AG09319 (cell line): ENCODE results near the gene ZNF639.
A peak's percentile ranks its signal among the peaks of the same experiment; 100 is the strongest.

Experiments
- DNase-seq: peaks from one replicate; pipeline ENCODE4 v3.0.0-alpha.2; 2010; ENCODE audit warnings: low read depth; ENCODE audit errors: extremely low read depth
- TF ChIP-seq, protein P1 (sequence below): IDR thresholded peaks from 2 replicates; pipeline ENCODE4 v1.5.1; 2011; ENCODE audit warnings: low read depth, mild to moderate bottlenecking, inconsistent platforms, low read length, moderate library complexity

The ZNF639 gene

DNA sequence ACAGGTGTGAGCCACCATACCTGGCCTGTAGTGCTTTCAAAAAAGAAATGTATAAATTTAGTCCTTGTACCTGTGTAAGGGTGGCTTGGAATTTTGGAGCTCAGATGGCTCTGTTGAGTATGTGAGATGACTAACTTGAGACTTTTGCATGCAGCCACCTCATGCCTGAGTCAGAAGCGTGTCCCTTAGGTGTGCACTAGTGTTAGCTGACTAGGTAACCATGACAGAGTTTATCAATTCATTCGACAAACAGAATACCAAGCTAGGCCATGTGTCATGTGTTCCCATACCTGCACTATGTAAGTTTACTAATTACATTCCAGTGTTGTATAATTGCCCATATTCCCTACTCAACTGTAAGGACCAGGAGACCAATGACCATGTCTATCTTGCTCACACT lies 4.0 kb upstream of the ZNF639 start:
- TF ChIP-seq, protein P1, sequence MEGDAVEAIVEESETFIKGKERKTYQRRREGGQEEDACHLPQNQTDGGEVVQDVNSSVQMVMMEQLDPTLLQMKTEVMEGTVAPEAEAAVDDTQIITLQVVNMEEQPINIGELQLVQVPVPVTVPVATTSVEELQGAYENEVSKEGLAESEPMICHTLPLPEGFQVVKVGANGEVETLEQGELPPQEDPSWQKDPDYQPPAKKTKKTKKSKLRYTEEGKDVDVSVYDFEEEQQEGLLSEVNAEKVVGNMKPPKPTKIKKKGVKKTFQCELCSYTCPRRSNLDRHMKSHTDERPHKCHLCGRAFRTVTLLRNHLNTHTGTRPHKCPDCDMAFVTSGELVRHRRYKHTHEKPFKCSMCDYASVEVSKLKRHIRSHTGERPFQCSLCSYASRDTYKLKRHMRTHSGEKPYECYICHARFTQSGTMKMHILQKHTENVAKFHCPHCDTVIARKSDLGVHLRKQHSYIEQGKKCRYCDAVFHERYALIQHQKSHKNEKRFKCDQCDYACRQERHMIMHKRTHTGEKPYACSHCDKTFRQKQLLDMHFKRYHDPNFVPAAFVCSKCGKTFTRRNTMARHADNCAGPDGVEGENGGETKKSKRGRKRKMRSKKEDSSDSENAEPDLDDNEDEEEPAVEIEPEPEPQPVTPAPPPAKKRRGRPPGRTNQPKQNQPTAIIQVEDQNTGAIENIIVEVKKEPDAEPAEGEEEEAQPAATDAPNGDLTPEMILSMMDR: no peak
- no peak for DNase-seq

DNA sequence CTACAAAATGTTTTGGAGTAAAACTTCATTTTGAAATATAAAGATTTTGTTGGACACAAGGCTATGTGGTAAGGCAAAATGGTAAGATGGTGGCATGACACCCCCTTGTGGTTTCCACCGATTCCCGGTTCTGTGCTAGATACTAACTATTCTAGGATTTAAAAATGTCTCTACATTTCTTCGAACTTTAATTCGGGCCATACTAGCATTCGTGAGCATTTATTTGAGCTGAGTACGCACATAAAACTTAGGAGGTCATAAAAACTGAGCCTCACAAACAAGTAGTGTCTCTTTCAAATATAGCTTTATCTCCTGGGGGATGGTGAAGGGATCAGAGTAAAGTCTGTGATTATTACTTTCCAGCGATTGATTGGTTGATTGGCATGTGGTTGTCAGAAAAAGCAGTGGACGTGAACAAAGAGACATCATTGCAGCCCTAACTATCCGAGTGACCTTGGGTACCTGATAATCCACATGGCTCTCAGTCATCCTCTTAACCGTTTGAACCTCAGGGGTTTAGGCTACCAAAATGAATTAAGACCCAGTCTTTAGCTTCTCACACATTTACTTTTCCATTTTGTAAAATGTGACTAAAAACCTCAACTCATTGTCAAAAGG lies 1.1 kb upstream of the ZNF639 start:
- no peak for DNase-seq
- TF ChIP-seq, protein P1: peak; percentile 65

DNA sequence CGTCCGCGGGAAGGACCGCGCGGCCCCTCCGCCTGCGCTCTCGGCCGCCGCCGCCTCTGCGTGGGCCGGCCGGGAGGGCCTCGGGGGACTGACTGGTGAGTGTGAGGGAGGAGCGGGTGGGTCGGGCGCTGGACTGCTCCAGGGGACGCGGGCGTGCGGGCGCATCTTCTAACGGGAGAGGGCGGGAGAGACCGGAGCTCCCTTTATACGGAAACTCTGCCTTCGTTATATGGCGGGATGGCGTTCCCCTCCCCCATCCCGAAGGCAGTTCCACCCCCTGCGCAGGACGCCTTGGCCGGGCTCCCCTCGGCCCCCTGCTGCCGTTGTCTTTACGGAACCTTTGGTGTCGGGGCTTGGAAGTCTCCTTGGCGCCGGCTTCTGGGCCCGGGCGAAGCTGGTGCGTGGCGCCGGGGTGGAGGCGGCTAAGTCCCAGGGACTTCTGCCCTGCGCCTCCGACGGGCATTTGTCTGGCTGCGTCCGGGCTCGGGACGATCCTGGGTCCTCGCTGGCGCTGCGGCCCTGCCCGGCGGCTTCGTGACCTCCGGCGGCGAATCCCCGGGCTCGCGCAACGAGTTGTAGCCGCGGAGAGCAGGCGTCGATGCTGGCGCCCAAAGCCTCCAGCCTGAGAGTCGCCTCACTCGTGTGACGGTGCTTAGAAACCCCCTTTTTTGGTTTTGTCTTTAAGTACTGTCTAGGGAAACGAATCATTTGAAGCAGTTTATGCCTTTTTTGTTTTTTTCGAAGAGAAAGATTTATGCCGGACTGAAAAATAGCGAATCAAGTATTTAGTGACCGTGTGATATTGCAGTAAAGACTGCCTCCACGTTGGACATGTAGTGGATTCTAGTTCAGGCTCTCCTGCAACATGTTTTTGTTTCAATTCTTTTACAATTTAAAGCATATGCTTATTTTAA lies 623 bp downstream of the ZNF639 start:
- TF ChIP-seq, protein P1: no peak
- DNase-seq: no peak

DNA sequence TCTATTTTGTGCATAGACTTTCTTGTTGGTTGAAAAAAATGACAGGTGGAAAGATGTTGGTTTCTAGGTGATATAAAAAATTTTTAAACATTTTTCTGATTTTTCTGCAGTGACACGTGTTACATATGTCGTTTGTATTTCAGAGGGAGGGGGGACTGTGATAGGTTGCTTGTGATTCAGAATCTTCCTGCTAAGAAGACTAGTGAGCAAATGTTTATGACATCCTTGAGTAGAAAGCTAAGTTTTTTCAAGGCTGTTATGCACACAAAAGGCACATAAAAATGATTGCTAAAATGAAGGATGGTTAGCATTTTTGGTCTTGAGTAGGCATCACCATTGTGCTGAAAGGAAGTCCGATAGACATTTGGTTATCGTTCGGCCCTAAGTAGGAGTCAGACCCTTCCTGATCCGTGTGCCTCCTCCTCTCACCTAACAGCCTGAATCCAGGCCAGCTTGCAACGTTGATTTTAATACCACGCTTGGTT lies 1.5 kb downstream of the ZNF639 start:
- TF ChIP-seq, protein P1: no peak
- DNase-seq: no peak

- no peak for DNase-seq
These were observed 7.6 kb downstream of the ZNF639 start for GRCh38 chr3:179330438-179330837.

DNA sequence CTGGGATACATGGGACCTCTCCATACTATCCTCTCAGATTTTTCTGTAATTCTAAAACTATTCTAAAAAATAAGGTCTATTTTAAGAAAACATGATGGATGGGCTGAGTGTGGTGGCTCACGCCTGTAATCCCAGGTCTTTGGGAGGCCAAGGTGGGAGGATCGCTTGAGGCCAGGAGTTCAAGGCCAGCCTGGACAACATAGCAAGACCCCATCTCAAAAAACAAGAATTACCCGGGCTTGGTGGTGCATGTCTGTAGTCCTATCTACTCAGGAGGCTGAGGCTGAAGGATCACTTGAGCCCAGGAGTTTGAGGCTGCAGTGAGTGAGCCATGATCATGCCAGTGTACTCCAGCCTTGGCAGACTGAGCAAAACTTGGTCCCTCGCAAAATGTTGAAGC lies 9.4 kb downstream of the ZNF639 start:
- DNase-seq: no peak
- TF ChIP-seq, protein P1: no peak

More at GRCh38 chr3:179330438-179330837, 7.6 kb downstream of the ZNF639 start:
- TF ChIP-seq, protein P1: no peak

GRCh38 chr3:179333084-179333483 lies 10.3 kb downstream of the ZNF639 start:
- DNase-seq: no peak
- TF ChIP-seq, protein P1: no peak
